ENCODE measurements around the gene PSME3.
A peak's percentile ranks its signal among the peaks of the same experiment; 100 is the strongest.

Gene PSME3

GRCh38 chr17:42835732-42836131 lies 2.5 kb downstream of the PSME3 start:
- no peaks in the 10 kb centered on the region for H3K36me3 ChIP-seq (ENCODE audit: control insufficient read depth, insufficient read depth, low read length)

DNA sequence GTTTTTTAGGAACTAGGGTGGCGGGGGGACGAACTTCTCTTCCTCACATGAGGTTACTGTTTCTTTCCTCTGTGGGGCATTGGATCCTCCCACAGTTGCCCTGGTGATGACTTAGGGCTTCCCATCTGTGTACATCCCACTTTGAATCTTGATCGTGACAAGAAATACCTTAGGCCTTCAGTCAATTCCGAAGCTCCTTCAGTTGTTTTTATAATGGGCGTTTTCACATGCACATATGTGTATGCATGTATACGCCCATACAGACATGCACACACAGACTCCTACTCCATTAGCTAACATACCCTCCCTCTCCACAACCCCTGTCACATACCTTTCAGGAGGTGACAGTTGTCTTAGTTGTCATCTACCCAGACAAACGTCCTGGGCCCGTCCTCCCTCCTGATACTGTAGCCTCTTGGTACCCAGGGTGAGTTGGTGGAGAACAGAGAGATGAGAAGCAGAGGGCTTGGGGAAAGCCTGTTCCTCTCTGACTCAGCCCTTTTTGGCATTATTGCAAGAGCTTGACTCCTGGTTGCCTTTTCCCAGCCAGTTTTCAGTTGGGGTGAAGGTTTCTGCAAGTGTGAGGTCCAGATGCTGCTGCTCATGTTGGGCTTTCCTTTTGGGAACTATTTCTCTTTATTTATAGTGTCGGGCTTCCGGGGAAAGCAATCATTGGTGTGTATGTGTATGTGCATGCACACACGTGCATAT lies 8.9 kb downstream of the PSME3 start:
- Histone ChIP-seq H2AFZ (no peak overlapping the region), H3K27ac (no peak overlapping the region), H3K36me3 (ENCODE audit: control insufficient read depth, insufficient read depth, low read length) (no peaks in the 10 kb centered on the region), H3K4me1 (no peaks in the 10 kb centered on the region), H3K4me3 (ENCODE audit: low read depth, low read length) (no peak overlapping the region), H3K4me2 (ENCODE audit: low read length) (no peak overlapping the region), H3K27me3 (ENCODE audit: control insufficient read depth, insufficient read depth, low read length) (no peaks in the 10 kb centered on the region), H3K9me3 (ENCODE audit: control insufficient read depth, low read length) (no peaks in the 10 kb centered on the region), H3K9ac (no peak overlapping the region), H3K79me2 (no peaks in the 10 kb centered on the region)
- TF ChIP-seq, protein P1, sequence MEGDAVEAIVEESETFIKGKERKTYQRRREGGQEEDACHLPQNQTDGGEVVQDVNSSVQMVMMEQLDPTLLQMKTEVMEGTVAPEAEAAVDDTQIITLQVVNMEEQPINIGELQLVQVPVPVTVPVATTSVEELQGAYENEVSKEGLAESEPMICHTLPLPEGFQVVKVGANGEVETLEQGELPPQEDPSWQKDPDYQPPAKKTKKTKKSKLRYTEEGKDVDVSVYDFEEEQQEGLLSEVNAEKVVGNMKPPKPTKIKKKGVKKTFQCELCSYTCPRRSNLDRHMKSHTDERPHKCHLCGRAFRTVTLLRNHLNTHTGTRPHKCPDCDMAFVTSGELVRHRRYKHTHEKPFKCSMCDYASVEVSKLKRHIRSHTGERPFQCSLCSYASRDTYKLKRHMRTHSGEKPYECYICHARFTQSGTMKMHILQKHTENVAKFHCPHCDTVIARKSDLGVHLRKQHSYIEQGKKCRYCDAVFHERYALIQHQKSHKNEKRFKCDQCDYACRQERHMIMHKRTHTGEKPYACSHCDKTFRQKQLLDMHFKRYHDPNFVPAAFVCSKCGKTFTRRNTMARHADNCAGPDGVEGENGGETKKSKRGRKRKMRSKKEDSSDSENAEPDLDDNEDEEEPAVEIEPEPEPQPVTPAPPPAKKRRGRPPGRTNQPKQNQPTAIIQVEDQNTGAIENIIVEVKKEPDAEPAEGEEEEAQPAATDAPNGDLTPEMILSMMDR (IDR thresholded peaks at IDR 0.05) = no peak

More at GRCh38 chr17:42835732-42836131, 2.5 kb downstream of the PSME3 start:
- H3K27ac ChIP-seq = no peak overlapping the region
- no peaks in the 10 kb centered on the region for H3K9me3 ChIP-seq (ENCODE audit: control insufficient read depth, low read length)
- H3K4me1 ChIP-seq = peaks cover 4% of the 10 kb centered on the region
- TF ChIP-seq, protein P1 (IDR thresholded peaks at IDR 0.05) = no peak
- H2AFZ ChIP-seq = no peak overlapping the region
- H3K4me2 ChIP-seq (ENCODE audit: low read length) = no peak overlapping the region
- H3K27me3 ChIP-seq (ENCODE audit: control insufficient read depth, insufficient read depth, low read length) = no peaks in the 10 kb centered on the region
- no peak overlapping the region for H3K9ac ChIP-seq
- H3K4me3 ChIP-seq (ENCODE audit: low read depth, low read length) = no peak overlapping the region
- peaks cover 8% of the 10 kb centered on the region for H3K79me2 ChIP-seq

GRCh38 chr17:42843358-42843934 lies 10.2 kb downstream of the PSME3 start:
- Histone ChIP-seq H3K4me1 (no peaks in the 10 kb centered on the region), H3K27ac (no peak overlapping the region), H2AFZ (no peak overlapping the region), H3K9ac (no peak overlapping the region), H3K27me3 (ENCODE audit: control insufficient read depth, insufficient read depth, low read length) (no peaks in the 10 kb centered on the region), H3K4me3 (ENCODE audit: low read depth, low read length) (no peak overlapping the region), H3K79me2 (no peaks in the 10 kb centered on the region), H3K36me3 (ENCODE audit: control insufficient read depth, insufficient read depth, low read length) (no peaks in the 10 kb centered on the region), H3K9me3 (ENCODE audit: control insufficient read depth, low read length) (no peaks in the 10 kb centered on the region), H3K4me2 (ENCODE audit: low read length) (no peak overlapping the region)
- TF ChIP-seq, protein P1 (IDR thresholded peaks at IDR 0.05) = peak; percentile 87

- TF ChIP-seq, protein P1 (IDR thresholded peaks at IDR 0.05) = no peak
- Histone ChIP-seq H3K9ac (no peak within 1 kb of the TSS), H3K79me2 (no peaks in the 10 kb centered on the region), H3K27me3 (ENCODE audit: control insufficient read depth, insufficient read depth, low read length) (no peaks in the 10 kb centered on the region), H2AFZ (no peak within 1 kb of the TSS), H3K9me3 (ENCODE audit: control insufficient read depth, low read length) (no peaks in the 10 kb centered on the region), H3K4me3 (ENCODE audit: low read depth, low read length) (no peak within 1 kb of the TSS), H3K36me3 (ENCODE audit: control insufficient read depth, insufficient read depth, low read length) (no peaks in the 10 kb centered on the region), H3K4me2 (ENCODE audit: low read length) (no peak within 1 kb of the TSS), H3K4me1 (no peaks in the 10 kb centered on the region), H3K27ac (no peak within 1 kb of the TSS)
Measured at GRCh38 chr17:42844271-42844670, 11.1 kb downstream of the PSME3 start, which contains the start of gene AOC2. Gene AOC2 (plus strand): TSS chr17:42844580. CDS start chr17:42844627, 47 bp downstream.

Measured in parathyroid adenoma (tissue), 2 donors.